ENCODE data around the gene CLRN3.

The CLRN3 gene

DNA sequence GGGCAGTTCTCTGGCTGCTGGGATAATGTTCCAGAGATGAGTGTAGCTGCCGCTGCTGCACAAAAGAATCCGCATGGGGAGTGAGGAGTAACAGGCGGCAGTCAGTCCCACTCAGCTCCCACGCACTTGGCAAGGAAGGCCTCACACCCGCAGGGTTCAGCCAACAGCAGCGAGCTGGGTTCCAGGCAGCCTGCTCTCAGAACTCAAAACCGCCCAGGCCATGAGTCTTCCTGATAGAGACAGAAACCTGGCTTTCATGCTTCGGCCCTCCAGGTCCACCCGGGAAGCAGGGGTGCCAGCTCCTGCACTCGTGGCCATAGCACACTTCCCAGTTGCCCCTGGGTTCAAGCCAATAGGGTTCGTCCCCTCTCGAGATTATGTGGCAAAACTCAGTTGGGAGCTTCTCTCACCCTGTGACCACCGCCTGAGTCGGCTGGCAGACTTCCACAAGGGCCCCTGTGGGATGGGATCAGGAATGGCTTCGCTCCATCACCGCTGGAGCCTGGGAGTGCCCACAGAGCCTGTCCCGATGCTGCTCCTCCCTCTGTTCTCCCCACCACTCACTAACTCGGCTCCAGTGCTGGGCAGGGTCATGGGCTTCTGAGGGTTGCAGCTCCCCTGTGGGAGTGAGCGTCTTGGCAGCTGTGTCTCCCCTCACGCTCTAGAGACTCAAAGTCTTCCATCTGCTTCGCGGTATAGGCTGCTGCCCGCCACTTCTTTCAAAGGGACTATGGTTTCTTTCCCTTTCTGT, 20.6 kb downstream of the CLRN3 start:
- DNase-seq, result no peak

DNA sequence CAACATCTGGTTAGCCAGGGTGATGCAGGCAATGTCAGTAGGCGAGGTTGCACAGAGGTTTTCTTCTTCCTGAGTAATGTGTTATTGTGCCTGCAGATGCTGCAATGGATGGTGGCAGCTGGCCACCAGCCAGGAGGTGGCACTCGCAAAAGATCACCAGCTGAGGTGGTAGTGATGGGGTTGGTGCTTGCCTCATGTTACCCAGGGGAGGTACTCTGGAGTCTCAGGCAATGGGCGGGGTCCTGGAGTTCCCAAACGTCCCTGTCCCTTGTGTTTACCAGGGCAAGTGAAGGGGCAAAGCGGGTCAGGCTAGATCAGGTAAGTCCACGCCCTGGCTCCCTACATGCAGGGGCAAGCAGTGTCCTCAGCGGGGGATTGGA, 21.1 kb downstream of the CLRN3 start:
- DNase-seq, result no peak

DNA sequence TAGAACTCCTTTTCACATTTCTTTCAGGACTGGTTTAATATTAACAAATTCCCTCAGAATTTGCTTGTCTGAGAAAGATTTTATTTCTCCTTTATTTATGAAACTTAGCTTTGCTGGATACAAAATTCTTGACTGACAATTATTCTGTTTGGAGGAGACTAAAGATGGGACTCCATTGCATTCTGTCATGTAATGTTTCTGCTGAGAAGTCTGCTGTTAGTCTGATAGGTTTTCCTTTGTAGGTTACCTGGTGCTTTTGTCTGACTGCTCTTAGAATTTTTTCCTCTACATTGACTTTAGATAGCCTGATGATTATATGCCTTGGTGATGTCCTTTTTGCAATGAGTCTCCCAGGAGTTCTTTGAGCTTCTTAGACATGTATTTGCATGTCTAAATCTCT, 23.4 kb downstream of the CLRN3 start:
- DNase-seq, result no peak

DNA sequence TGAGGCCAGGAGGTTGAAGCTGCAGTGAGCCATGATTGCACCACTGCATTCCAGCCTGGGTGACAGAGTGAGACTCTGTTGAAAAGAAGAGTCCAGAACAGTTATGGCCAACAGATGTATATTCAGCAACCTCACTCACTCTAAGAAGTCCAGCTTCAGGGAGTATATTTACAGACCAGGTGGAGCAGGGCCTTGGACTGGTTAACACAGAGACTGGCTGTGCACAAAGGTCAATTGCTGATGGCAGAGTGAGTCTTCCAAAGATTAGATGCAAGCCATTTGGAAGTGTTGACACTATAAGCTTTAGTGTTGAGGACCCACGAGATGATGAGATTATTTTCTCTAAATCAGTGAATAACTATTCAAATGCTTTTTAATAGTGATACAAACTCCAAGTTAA, 24.9 kb downstream of the CLRN3 start:
- no peak for DNase-seq

DNA sequence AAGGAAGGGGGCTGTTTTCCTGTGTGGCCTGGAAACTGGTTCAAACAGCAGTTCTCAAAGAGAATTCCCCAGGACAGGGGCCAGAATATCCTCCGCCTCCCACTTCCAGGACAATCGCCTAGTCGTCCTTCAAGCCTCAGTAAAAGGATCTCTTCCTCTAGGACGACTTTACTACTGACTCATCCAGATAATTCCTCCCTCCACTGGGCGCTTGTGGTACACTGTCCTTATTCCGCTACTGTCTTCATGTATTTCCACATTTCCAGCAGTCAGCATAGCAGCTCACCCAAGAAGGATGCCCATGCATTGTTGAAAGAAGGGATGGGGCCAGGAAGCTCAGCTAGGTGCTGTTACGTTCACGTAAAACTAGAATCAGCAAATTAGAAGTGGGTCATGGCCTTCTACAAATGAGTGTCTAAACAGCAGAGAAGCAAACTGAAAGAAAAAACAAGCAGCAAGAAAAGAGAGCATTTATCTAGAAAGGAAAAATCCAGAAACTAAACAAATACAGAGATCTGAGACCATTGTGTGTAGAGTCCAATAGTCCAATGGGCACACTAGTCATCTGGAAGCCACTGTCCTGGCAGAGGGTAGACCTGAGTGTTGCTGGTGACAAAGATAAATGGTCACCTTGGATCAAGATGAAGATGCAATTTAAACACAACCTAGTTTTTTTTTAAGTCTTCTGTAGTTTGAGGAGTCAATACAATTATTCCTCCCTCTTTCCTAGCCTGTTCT, 26.3 kb downstream of the CLRN3 start:
- DNase-seq, result no peak

DNA sequence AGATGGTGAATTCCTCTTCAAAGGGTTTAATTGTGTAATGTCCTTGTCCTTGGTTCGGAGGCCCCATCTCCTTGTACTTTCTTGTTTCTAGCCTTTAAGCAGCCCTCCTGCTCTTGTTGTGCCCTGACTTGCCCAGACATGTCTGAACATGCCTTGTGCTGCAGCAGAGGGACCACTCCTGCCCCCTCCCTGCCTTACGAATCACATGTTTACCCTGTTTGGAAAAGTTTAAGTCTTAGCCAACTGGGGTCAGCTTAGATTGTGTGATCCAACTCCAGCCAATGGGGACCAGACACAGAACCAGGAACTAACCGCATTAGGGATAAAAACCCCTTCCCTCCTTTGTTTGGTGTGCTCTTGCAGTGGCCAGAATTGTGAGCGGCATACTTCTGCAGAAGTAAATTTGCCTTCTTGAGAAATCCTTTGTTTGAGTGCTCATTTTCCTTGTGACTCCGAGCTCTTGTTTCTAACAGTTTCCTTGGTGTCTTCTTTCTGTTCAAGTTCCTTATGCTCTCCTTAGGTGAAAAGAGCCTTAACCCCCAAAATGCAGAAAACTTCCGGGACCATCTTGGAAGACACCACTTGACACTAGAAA, 29.4 kb downstream of the CLRN3 start:
- DNase-seq, result no peak

DNA sequence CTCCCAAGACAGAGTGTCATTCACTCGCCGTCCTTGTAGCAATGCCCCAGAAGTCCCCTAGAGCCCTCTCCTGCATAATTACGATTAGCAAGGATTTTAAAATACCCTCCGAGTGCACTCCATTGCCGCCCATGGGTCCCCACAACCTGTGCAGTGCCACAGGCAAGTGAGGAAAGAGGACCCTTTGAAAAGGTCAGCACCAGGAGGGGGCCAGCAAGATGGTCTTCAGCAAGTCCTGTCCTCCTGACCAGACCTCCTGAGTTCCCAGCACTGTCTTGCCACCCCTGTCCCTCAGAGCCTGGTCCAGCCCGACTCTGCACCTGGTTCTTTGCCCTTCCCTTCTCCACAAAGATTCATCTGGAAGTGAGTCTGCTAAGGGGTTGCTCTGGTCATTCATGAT, 32.1 kb downstream of the CLRN3 start:
- no peak for DNase-seq

DNA sequence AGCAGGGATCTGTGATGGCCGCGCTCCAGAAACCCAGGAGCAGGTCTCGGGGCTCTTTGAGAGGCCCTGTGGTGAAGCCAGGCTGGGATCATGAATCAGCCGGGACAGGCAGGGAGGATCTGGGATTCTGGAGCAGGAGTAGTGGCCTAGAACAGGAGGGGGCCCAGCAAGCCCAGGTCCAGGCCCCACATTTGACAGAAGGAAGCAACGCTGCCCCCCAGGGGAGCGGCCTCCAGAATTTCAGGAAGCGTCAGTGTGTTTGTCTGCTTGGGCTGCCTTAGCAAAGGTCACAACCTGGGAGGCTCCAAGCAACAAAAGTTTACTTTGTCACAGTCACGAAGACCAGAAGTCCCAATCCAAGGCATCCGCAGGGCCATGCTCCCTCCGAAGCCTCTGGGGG, 36.8 kb downstream of the CLRN3 start:
- DNase-seq, result no peak

DNA sequence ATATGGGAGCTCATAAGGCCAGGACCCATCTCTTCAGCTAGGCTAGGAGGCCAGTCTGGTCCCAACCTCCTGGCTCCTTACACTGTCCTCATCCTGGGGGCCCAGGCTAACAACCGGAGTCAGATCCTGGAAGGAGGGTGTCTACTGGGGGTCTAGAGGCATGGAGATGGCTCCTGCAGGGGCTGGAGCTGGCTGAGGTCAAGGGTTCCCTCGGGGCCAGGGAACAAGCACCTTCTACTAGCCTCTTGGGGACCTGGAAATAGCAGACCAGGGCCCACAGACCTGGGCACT, 37.2 kb downstream of the CLRN3 start:
- no peak for DNase-seq

DNA sequence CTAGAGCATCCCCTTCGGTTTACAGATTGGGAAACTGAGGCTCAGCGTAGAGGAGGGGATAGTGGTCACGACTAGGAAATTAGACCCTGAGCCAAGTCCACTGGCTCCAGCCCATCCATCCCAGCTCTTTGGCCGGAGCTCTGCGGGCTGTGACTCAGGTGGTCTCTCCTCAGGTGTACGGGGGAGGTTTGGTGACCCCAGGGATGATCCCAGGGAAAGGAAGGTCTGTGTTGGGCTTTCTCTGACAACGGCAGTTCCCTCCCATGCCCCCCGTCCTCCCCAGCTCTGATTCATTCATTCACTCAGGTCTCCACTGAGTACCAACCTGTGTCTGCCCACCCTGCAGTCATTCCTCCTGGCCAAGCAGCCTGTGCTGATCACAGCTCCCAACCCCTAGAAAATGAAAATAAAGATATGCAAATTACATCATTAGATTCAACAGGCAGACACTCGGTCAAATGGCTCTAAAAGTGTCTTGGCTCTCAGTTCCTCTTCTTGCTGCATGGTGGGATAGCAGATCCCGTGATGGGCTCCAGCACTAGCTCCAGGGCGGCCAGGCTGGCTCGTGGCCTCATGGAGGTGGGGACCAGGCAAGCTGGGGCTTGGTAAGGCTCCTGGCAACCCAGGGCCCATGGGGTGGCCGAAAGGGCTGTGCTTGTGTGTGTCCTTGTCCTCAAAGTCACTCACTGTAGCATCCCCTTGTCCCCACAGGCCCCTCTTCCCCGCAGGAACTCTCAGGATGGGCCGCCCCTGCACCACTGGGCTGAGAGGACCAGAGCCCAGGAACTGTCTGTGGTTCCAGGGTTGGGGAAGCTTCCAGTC, 37.8 kb downstream of the CLRN3 start:
- no peak for DNase-seq

DNA sequence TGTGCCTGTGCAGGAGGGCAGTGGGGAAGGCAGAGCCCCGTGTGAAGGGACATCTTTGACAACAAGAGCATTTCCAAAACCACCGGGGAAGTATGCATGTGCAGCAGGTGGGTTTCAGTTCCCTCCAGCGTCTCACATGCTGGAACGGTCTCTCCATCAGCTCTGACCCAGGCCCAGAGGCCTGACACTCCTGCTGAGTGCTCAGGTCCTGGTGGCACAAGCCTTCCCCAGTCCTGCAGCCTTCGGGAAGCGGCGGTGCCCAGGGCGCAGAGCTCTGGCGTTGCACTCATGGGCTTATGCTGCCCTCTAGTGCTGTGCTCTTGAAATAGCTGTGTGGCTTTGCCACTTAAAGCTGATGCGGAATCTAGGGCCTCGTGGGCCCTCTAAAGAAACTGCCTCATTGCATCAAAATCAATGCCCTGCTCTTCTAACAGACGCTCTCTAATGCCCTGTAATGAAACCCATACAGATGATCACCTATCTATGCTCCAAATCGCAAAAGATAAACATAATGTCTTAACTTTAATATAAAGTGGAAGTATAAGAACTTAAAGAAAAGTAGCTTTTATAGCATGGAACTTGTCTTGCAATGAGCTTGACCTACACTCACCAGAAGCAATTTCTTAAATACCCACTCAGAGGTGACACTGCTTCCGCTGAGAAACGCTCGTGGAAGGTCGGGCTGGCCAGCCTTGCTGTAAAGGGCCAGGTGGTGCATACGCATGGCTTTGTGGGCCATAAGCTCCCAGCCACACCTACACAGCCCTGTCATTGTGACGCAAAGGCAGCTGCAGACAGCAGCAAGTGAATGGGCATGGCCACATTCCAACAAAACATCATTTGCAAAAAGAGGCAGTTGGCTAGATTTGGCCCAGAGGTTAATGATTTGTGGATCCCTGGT, 38.6 kb downstream of the CLRN3 start:
- no peak for DNase-seq

DNA sequence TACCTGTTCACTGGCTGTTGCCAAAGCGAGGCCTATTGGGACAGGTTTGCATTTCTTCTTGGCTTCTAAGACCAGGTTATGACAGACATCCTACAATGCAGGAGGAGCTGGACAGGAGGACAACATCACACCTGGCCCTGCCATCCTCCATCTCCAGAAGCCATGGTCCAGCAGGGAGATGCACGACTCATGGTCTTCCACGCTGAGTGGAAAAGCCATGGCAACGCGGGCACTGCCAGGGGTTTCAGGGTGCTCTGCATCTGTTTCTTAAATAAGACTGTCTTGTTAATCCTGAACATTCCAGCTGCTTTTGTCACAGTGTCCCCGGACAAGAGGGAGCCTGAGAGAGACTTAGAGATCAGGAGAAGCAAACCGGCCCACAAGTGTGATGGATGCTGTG, 40.3 kb downstream of the CLRN3 start:
- DNase-seq, result no peak

DNA sequence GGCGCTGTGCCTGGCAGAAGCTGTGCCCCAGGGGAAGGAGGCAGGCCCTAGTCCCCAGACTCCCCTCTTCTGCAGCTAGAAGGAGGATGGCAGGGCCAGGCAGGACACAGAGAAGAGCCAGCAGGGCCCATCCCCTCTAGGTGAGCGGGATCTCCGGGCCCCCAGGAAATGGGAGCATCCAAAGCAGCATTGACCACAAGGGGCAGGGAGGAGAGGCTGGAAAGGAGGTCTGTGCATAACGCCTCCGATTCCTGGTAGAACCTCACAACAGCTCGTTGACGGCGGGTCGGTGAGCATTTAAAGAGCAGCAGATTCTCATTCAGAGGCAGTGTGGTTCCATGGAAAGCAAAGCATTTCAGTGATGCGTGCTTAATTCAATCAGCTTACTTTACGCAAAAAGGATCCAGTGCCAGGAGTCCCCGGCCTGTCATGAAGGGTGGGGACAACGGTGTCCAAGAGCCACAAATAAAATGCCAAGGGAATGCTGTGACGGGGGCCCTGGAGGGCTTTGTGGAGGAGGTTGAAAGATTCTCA, 41.0 kb downstream of the CLRN3 start:
- no peak for DNase-seq

DNA sequence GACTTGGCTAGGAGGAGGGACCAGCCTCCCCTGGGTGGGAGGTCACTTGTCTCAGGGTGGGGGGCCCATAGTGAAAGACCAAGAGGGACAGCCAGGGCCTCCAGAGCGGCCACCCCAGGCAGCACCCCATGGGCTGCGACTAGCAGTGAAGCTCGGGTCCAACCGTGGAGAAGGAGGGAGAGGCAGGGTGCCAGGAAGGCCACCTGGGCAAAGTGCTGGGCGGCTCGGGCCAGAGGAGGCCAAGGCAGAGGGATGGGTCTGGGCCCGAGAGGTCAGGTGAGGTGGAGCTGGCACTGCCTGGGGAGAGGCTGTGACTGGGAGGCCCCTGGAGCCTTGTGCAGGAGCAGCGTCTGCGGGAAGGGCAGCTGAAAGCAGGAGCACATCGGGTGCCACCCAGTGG, 41.8 kb downstream of the CLRN3 start:
- DNase-seq, result no peak

DNA sequence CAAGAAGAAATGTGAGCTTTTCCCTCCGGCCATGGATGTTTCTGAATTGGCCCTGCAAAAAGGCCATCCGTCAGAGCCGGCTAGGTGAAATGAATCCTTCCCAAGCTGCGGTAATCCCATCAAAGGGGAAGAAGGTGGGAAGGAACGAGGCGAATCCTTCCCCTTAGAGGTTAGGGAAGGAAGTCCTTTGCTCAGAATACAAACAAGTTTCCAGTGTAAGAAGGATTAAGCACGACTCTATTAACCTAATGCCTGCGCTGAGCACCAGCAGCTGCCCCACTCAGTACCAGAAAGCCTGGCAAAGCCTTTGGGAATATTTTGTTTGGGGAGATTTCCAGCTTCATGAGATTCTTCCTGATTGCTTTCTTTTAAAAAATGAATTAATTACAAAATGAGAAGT, 42.8 kb downstream of the CLRN3 start:
- no peak for DNase-seq

DNA sequence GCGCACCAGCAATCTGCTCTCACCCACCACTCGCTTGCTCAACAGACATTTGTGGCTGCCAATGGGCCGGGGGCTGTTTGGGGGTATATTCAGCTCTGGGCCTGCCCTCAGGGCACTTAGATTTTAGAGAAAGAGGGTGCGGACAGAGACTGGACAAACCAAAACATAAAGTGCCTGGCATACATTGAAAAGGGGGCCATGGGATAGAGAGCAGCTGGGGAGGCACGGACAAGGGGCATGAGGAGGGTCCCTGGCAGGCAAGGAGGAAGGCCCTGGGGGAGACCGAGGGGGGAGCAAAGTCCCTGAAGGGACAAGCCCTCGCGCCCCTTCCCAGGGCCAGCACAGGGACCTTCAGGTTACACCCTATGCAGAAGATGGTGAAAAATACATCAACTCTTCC, 43.5 kb downstream of the CLRN3 start:
- no peak for DNase-seq

DNA sequence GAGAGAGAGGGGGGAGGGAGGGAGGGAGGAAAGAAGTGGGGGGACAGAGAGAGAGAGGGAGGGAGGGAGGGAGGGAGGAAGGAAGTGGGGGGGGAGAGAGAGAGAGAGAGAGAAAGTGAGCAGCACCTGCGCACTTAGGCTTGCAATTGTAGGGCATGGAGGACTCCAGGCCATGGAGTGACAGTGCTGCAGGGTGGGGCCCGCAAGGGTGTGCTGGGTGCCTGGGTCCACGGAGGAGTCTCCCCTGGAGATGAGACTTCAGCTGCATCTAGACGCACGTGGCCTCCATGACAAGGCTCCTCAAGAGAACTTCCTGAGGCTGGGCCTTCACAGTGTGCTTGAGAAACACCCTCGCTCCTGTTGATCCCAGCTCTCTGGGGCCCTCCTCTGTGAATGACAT, 44.5 kb downstream of the CLRN3 start:
- DNase-seq, result no peak

DNA sequence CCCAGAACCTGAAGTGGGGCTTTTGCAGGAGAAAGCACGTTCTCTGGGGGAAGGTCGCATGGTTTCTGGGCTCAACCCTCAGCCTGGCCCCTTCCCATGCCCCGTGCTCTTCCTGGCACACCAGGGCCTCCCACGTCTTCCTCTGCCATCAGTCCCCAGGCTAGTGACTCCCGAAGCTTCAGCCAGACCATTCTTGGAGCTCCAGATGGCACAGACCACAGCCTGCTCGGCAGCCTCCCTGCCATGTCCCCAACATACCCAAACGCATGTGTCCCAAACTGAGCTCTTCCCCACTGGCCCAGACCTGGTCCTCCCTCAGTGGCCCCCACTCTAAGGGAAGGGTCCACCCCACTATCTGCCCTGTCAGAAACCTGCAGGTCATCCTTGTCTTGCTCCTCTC, 47.0 kb downstream of the CLRN3 start:
- no peak for DNase-seq

DNA sequence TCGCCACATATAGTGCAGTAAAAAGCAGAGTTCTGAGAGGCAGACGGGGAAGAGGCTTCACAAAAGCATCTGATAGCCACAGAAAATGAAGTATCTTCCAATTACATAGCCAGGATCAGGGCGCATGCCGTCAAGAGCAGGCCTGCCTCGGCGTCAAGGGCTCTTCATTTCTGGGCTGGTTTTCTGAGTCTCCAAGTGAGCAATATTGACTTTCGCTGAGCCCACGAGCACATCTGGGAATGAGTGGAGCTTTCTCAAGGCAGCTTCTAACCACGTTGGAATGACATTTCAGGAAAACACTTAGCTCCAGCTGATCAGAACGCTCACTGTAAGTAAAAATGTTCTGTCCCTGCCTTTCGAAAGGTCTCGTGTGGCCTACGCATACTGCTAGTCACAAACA, 51.9 kb downstream of the CLRN3 start:
- DNase-seq, result no peak

DNA sequence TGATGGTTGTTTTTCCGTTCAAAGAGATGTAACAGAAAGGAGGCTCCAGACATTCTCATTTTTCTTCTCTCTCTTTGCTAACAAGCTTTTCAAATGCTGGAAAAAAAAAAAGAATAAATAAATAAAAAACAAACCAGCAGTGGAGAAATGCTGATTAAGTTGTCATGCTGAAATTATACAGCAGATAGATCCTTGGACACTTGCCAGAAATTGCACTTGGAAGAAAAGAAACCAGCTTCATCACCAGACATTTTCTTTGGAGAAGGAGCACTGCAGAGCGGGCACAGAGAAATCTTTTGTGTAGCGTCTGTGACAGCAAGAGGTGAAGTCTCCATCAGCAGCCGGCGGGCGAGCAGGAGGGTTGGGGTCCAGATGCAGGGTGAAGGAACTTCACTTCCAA, 55.8 kb downstream of the CLRN3 start:
- no peak for DNase-seq

DNA sequence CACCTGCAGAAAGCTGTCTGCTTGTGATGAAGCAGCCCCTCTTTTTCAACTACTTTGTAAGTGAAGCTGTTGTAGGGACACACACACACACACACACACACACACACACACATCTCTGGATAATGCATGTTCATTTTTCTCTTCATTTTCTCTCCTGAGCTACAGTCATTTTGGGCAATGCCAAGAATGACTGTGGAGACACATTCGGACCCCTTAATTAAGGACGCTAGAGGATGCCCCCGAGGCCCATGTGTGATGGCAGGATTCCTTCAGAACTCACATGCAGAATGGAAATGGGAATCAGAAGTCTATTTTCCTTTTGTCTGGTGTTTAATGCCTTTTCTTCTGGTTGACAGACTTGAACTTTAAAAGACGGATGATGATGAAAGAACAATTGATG, 56.6 kb downstream of the CLRN3 start:
- no peak for DNase-seq

DNA sequence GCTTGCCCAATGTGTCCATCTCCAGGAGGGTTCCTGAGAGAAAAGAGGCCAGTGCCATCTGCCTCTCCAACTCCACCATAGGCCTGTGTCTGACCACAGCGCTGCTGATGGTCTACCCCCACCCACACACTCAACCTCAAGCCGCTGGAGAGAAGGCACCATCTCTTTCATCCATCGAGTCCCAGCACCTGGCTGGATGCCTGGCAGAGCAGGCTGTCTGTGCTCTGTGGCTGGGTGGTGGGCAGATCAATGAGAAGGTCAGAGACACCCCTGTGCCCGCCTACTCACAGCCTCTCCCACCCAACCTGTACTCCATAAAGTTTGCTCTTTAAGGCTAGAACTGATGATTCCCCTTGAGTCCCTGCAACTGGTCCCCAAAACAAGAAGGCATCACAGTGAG, 58.0 kb downstream of the CLRN3 start:
- DNase-seq, result no peak

DNA sequence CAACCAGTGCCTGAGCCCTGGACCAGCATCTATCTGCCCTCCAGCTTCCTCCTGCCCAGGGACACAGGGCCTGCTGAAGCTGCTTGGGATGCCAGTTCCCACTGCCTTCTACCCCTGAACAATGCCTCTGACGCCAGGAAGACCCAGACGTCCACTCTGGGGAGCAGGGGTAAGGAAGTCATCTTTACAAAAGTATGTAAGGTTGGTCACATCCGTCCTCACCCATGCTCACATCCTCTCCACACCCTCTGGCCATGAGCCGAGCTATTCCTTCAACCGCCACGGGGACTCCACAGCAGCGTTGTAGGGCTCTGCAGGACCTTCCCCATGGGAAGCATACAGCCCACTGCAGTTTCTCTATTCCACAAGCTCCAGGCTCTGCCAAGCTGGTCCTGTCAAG, 58.5 kb downstream of the CLRN3 start:
- DNase-seq, result no peak
